PC-9 (cell line): Measurements from ENCODE around the gene CDH13. TPM values are rescaled to one million over a fixed set of nuclear protein-coding genes. Genes with fewer than 3 reads are reported as not detected.

Experiments used
- BruUV-seq: library from RNA; stranded (reverse); fragments of 400-500 nt; replicated peaks from 2 replicates; lab custom pipeline; 2021; lab: Mats Ljungman, UMichigan
- CTCF ChIA-PET: fragments of 300-600 bp; sonication (Branson Sonifier 250); formaldehyde crosslinking; loops from one replicate; lab custom pipeline; 2022; ENCODE audit warnings: antibody characterized with exemption; lab: Charles Lee
- POLR2A ChIA-PET: fragments of 300-600 bp; sonication (Branson Sonifier 250); formaldehyde crosslinking; loops from one replicate; lab custom pipeline; 2022; ENCODE audit warnings: antibody characterized with exemption; ENCODE audit not compliant: unreplicated experiment; lab: Charles Lee
- DNase-seq, 2 experiments: peaks; one replicate each; pipeline versions ENCODE4 v3.0.0 to v3.0.0-alpha.2; 2015 to 2022; ENCODE audit warnings: mixed read lengths in 1 of 2
- H2AFZ ChIP-seq: fragments of 200-600 bp; sonication (generic); 2 replicates; pipeline ENCODE4 v1.8.1; 2017; ENCODE audit warnings: antibody characterized with exemption
- H3F3A ChIP-seq: fragments of 200-600 bp; sonication (generic); 2 replicates; pipeline ENCODE4 v1.8.1; 2017; ENCODE audit warnings: antibody characterized with exemption, mild to moderate bottlenecking, low read depth; ENCODE audit not compliant: insufficient read depth
- H3K27ac ChIP-seq: fragments of 200-600 bp; sonication (generic); 2 replicates; pipeline ENCODE4 v1.6.1; 2016; ENCODE audit warnings: mixed run types
- H3K27me3 ChIP-seq: fragments of 200-600 bp; sonication (generic); 2 replicates; pipeline ENCODE4 v1.6.1; 2016; ENCODE audit warnings: low read depth, mixed run types; ENCODE audit not compliant: insufficient read depth
- H3K36me3 ChIP-seq: fragments of 200-600 bp; sonication (generic); 2 replicates; pipeline ENCODE4 v1.6.1; 2016; ENCODE audit warnings: low read depth, mixed run types
- H3K4me1 ChIP-seq: fragments of 200-600 bp; sonication (generic); replicated peaks from 2 replicates; pipeline ENCODE4 v1.6.1; 2016; ENCODE audit warnings: mixed run types; ENCODE audit not compliant: insufficient read depth
- H3K4me2 ChIP-seq: fragments of 200-600 bp; sonication (generic); 2 replicates; pipeline ENCODE4 v1.6.1; 2017; ENCODE audit warnings: mixed run types
- H3K4me3 ChIP-seq: fragments of 200-600 bp; sonication (generic); 2 replicates; pipeline ENCODE4 v1.6.1; 2016; ENCODE audit warnings: mixed run types
- H3K79me2 ChIP-seq: fragments of 200-600 bp; sonication (generic); 2 replicates; pipeline ENCODE4 v1.6.1; 2017; ENCODE audit warnings: low read depth, mixed run types
- H3K9me2 ChIP-seq: fragments of 200-600 bp; sonication (generic); 2 replicates; pipeline ENCODE4 v1.8.1; 2017; ENCODE audit warnings: mild to moderate bottlenecking; ENCODE audit not compliant: insufficient read depth
- H3K9me3 ChIP-seq: fragments of 200-600 bp; sonication (generic); 2 replicates; pipeline ENCODE4 v1.8.1; 2016; ENCODE audit warnings: low read depth; ENCODE audit not compliant: insufficient read depth
- H4K20me1 ChIP-seq: fragments of 200-600 bp; sonication (generic); 2 replicates; pipeline ENCODE4 v1.8.1; 2017; ENCODE audit not compliant: insufficient read depth
- CTCF ChIP-seq: fragments of 200-600 bp; sonication (generic); conservative IDR thresholded peaks from 2 replicates; pipeline ENCODE4 v1.6.1; 2017; ENCODE audit warnings: mixed run types, antibody characterized with exemption, mild to moderate bottlenecking, moderate library complexity
- EZH2 ChIP-seq: fragments of 200-600 bp; sonication (generic); IDR thresholded peaks from 2 replicates; pipeline ENCODE4 v1.8.0; 2017; ENCODE audit warnings: antibody characterized with exemption, low read depth
- intact Hi-C: fragments of 100-400 bp; cut with micrococcal nuclease; formaldehyde crosslinking; loops from one replicate; pipeline ENCODE4 v1.10.0; 2022; ENCODE audit not compliant: unreplicated experiment
- total RNA-seq: library from RNA; stranded (reverse); gene quantifications from 2 replicates; pipeline ENCODE4 v1.2.3, GENCODE V29; 2021

Gene CDH13
- total RNA-seq, 1 experiment from 2014 or later = 0.24 TPM

GRCh38 chr16:83516931-83517330, 890.2 kb downstream of the CDH13 start:
- no TSS peak for BruUV-seq
- CTCF ChIA-PET = no interaction called here
- Histone ChIP-seq H3K9me3 (no peaks in the 10 kb centered on the region), H3K27me3 (peaks cover 27% of the 10 kb centered on the region), H3K79me2 (no peaks in the 10 kb centered on the region), H3K36me3 (no peaks in the 10 kb centered on the region), H3K9me2 (no peaks in the 10 kb centered on the region), H4K20me1 (no peaks in the 10 kb centered on the region), H3K27ac (no peak overlapping the region), H3K4me2 (no peak overlapping the region), H3F3A (no peaks in the 10 kb centered on the region), H3K4me1 (no peaks in the 10 kb centered on the region), H3K4me3 (no peak overlapping the region), H2AFZ (no peak overlapping the region)
- no peak for DNase-seq
- TF ChIP-seq CTCF (no peak), EZH2 (no peak)
- intact Hi-C loops = no loop called here
- POLR2A ChIA-PET = no interaction called here

- ChIA-PET POLR2A (no interaction called here), CTCF (no interaction called here)
- Histone ChIP-seq H3F3A (no peaks in the 10 kb centered on the region), H3K27me3 (peaks cover 27% of the 10 kb centered on the region), H3K9me3 (no peaks in the 10 kb centered on the region), H3K4me2 (no peak overlapping the region), H2AFZ (no peak overlapping the region), H3K27ac (no peak overlapping the region), H3K4me3 (no peak overlapping the region), H3K36me3 (no peaks in the 10 kb centered on the region), H3K9me2 (no peaks in the 10 kb centered on the region), H3K79me2 (no peaks in the 10 kb centered on the region), H3K4me1 (no peaks in the 10 kb centered on the region), H4K20me1 (no peaks in the 10 kb centered on the region)
- intact Hi-C loops = no loop called here
- no peak for TF ChIP-seq EZH2
- TF ChIP-seq CTCF = no peak
- BruUV-seq = no TSS peak
- DNase-seq = no peak
Observed at GRCh38 chr16:83517398-83517797, 890.6 kb downstream of the CDH13 start.

GRCh38 chr16:83520596-83520995, 893.8 kb downstream of the CDH13 start:
- intact Hi-C loops = no loop called here
- Histone ChIP-seq H4K20me1 (no peaks in the 10 kb centered on the region), H3K4me3 (no peak overlapping the region), H3K36me3 (no peaks in the 10 kb centered on the region), H3K27ac (no peak overlapping the region), H3K9me3 (no peaks in the 10 kb centered on the region), H3K4me2 (no peak overlapping the region), H3K9me2 (no peaks in the 10 kb centered on the region), H3F3A (no peaks in the 10 kb centered on the region), H3K79me2 (no peaks in the 10 kb centered on the region), H3K4me1 (no peaks in the 10 kb centered on the region), H2AFZ (no peak overlapping the region), H3K27me3 (peaks cover 42% of the 10 kb centered on the region)
- no TSS peak for BruUV-seq
- ChIA-PET CTCF (no interaction called here), POLR2A (no interaction called here)
- TF ChIP-seq CTCF = no peak
- no peak for TF ChIP-seq EZH2
- no peak for DNase-seq
